ENCODE results near the gene DLGAP4. TPM values are rescaled to one million over a fixed set of nuclear protein-coding genes. Genes with fewer than 3 reads are reported as not detected.
A peak's percentile ranks its signal among the peaks of the same experiment; 100 is the strongest.

DLGAP4 gene
- total and polyA plus RNA-seq, 2 of the 13 experiments (the other 11 are each of a cell fraction or from before 2014, with no cell fraction given) = 15.2 to 26.7 TPM

GRCh38 chr20:36399147-36399968 is 93.2 kb downstream of the DLGAP4 start (continued):
- TF ChIP-seq POGZ (CRISPR knock-in tag; IDR thresholded peaks at IDR 0.05) = no peak
- TF ChIP-seq ZFP36L1 (CRISPR knock-in tag; IDR thresholded peaks at IDR 0.05) = no peak
- TF ChIP-seq, protein P1, sequence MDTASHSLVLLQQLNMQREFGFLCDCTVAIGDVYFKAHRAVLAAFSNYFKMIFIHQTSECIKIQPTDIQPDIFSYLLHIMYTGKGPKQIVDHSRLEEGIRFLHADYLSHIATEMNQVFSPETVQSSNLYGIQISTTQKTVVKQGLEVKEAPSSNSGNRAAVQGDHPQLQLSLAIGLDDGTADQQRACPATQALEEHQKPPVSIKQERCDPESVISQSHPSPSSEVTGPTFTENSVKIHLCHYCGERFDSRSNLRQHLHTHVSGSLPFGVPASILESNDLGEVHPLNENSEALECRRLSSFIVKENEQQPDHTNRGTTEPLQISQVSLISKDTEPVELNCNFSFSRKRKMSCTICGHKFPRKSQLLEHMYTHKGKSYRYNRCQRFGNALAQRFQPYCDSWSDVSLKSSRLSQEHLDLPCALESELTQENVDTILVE (CRISPR knock-in tag; IDR thresholded peaks at IDR 0.05) = no peak
- TF ChIP-seq DDIT3 (CRISPR knock-in tag; IDR thresholded peaks at IDR 0.05) = no peak
- TF ChIP-seq, protein P2, sequence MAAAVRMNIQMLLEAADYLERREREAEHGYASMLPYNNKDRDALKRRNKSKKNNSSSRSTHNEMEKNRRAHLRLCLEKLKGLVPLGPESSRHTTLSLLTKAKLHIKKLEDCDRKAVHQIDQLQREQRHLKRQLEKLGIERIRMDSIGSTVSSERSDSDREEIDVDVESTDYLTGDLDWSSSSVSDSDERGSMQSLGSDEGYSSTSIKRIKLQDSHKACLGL (CRISPR knock-in tag; IDR thresholded peaks at IDR 0.05) = no peak
- TF ChIP-seq HDAC6 (IDR thresholded peaks at IDR 0.05; ENCODE audit: low read depth, low read length) = no peak
- peak; percentile 86 for TF ChIP-seq ZNF124 (CRISPR knock-in tag; IDR thresholded peaks at IDR 0.05)
- no peak for TF ChIP-seq PLSCR1 (CRISPR knock-in tag; IDR thresholded peaks at IDR 0.05; ENCODE audit: borderline replicate concordance)
- TF ChIP-seq LBX2 (CRISPR knock-in tag; IDR thresholded peaks at IDR 0.05; ENCODE audit: borderline replicate concordance) = no peak
- no peak for TF ChIP-seq HNRNPLL (IDR thresholded peaks at IDR 0.05; ENCODE audit: low read depth, low read length, poor library complexity, severe bottlenecking)
- TF ChIP-seq ZNF577 (CRISPR knock-in tag; IDR thresholded peaks at IDR 0.05; ENCODE audit: borderline replicate concordance, low read depth) = no peak
- no peak for TF ChIP-seq ZNF570 (CRISPR knock-in tag; IDR thresholded peaks at IDR 0.05; ENCODE audit: borderline replicate concordance)
- TF ChIP-seq ZNF430 (CRISPR knock-in tag; IDR thresholded peaks at IDR 0.05) = no peak
- no peak for TF ChIP-seq IRF1 (CRISPR knock-in tag; IDR thresholded peaks at IDR 0.05; ENCODE audit: low read depth)
- no peak for TF ChIP-seq ZNF552 (CRISPR knock-in tag; IDR thresholded peaks at IDR 0.05; ENCODE audit: borderline replicate concordance)
- TF ChIP-seq, protein P3, sequence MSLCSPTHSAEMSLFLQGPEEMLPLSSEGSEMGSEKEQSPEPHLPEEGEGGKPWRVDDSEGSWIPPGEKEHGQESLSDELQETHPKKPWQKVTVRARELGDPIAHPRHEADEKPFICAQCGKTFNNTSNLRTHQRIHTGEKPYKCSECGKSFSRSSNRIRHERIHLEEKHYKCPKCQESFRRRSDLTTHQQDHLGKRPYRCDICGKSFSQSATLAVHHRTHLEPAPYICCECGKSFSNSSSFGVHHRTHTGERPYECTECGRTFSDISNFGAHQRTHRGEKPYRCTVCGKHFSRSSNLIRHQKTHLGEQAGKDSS (CRISPR knock-in tag; IDR thresholded peaks at IDR 0.05; ENCODE audit: borderline replicate concordance, low read depth) = no peak
- TF ChIP-seq YEATS2 (CRISPR knock-in tag; IDR thresholded peaks at IDR 0.05; ENCODE audit: borderline replicate concordance) = peak; percentile 67; the same call in 1 of the 2 replicates
- 0 out of 2 replicates have a peak, but pooled peaks have one; percentile 53 for TF ChIP-seq ZNF598 (CRISPR knock-in tag; IDR thresholded peaks at IDR 0.05; ENCODE audit: borderline replicate concordance)
- TF ChIP-seq HOXA5 (CRISPR knock-in tag; IDR thresholded peaks at IDR 0.05) = 0 out of 2 replicates have a peak, but pooled peaks have one; percentile 48
- TF ChIP-seq NCOA2 (CRISPR knock-in tag; IDR thresholded peaks at IDR 0.05) = 0 out of 2 replicates have a peak, but pooled peaks have one; percentile 17
- TF ChIP-seq ZFP36L2 (CRISPR knock-in tag; IDR thresholded peaks at IDR 0.05) = no peak
- TF ChIP-seq ZBTB14 (CRISPR knock-in tag; IDR thresholded peaks at IDR 0.05) = no peak
- no peak for TF ChIP-seq ZNF10 (CRISPR knock-in tag; IDR thresholded peaks at IDR 0.05; ENCODE audit: borderline replicate concordance, low read depth)

Measured in HepG2 (cell line).